ENCODE measurements around the gene OR6F1. TPM values are rescaled to one million over a fixed set of nuclear protein-coding genes. Genes with fewer than 3 reads are reported as not detected.
"Not testable (repeated sequence)": the region's sequence is repeated elsewhere in the genome, so short reads cannot be mapped to it uniquely, and the experiment has no call there.

OR6F1 gene
- total RNA-seq, 2 experiments from 2014 or later, result not detected

DNA sequence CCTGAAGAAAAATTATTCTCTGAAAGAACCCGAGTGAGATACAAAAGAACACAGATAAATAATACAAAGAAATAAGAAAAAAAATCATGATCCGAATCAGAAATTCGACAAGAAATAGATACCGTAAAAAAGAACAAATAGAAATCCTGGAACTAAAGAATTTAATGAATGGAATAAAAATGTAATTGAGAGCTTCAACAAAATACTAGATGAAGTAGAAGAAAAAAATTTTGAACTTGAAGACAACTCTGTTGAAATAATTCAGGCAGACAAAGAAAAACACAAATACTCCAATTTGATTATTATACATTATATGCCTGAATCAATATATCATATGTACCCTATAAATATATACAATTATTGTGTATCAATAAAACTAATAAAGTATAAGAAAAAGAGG is 4.8 kb upstream of the OR6F1 start:
- Histone ChIP-seq H3K36me3 (ENCODE audit: insufficient read depth, low read length) (no peaks in the 10 kb centered on the region), H3K27me3 (ENCODE audit: control insufficient read depth in 1 of 2, insufficient read depth in 2 of 2, low read length in 2 of 2) (no peaks in the 10 kb centered on the region), H3K4me3 (ENCODE audit: low read length) (no peak overlapping the region), H3K27ac (ENCODE audit: low read depth in 1 of 2, low read length in 2 of 2) (no peak overlapping the region), H3K9me3 (ENCODE audit: control insufficient read depth in 1 of 2, insufficient read depth in 1 of 2, low read length in 2 of 2) (peaks cover 4 to 10% of the 10 kb centered on the region in 2 experiments), H3K4me1 (ENCODE audit: insufficient read depth, low read length) (no peaks in the 10 kb centered on the region)
- TF ChIP-seq, protein P1, sequence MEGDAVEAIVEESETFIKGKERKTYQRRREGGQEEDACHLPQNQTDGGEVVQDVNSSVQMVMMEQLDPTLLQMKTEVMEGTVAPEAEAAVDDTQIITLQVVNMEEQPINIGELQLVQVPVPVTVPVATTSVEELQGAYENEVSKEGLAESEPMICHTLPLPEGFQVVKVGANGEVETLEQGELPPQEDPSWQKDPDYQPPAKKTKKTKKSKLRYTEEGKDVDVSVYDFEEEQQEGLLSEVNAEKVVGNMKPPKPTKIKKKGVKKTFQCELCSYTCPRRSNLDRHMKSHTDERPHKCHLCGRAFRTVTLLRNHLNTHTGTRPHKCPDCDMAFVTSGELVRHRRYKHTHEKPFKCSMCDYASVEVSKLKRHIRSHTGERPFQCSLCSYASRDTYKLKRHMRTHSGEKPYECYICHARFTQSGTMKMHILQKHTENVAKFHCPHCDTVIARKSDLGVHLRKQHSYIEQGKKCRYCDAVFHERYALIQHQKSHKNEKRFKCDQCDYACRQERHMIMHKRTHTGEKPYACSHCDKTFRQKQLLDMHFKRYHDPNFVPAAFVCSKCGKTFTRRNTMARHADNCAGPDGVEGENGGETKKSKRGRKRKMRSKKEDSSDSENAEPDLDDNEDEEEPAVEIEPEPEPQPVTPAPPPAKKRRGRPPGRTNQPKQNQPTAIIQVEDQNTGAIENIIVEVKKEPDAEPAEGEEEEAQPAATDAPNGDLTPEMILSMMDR (IDR thresholded peaks at IDR 0.05), result no peak
- intact Hi-C loops (cut with DNase I, micrococcal nuclease), result no loop called here
- Mint-ChIP-seq H3K36me3 (ENCODE audit: low read depth) (no peaks in the 10 kb centered on the region), H3K27me3 (no peaks in the 10 kb centered on the region), H3K4me3 (no peak overlapping the region), H3K4me1 (ENCODE audit: low read depth) (no peaks in the 10 kb centered on the region), H3K9me3 (peaks cover 16% of the 10 kb centered on the region), H3K27ac (no peak overlapping the region)
- ATAC-seq (ENCODE audit: poor library complexity) (no peak), DNase-seq (no peak)
- ChIA-PET POLR2A (no interaction called here), CTCF (no interaction called here)

DNA sequence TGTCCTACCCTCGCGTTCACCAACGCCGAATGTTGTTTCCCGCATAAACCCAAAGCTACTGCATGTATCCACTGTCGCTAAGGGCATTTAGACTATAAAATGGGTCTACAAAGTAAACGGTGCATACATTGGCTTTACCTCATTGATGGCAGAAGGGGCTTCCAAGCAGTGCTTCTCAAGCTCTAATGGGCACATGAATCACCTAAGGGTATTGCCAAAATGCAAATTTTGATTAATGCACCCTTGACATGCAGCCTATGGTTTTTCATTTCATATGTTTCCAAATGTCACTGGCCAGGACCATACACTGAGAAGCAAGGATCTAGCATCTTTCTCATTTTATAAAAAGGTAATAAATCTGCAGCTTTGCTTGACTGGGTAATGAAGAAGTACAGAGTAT is 2.7 kb downstream of the OR6F1 start:
- H3K36me3 Mint-ChIP-seq (ENCODE audit: low read depth), result no peaks in the 10 kb centered on the region
- DNase-seq (no peak), ATAC-seq (ENCODE audit: poor library complexity) (no peak)
- no peak overlapping the region for H3K27ac Mint-ChIP-seq
- peaks cover 5% of the 10 kb centered on the region for H3K9me3 Mint-ChIP-seq
- no peaks in the 10 kb centered on the region for H3K4me1 ChIP-seq (ENCODE audit: insufficient read depth, low read length)
- no peaks in the 10 kb centered on the region for H3K4me1 Mint-ChIP-seq (ENCODE audit: low read depth)
- no peak overlapping the region for H3K27ac ChIP-seq (ENCODE audit: low read depth in 1 of 2, low read length in 2 of 2)
- H3K9me3 ChIP-seq (ENCODE audit: control insufficient read depth in 1 of 2, insufficient read depth in 1 of 2, low read length in 2 of 2), result peaks cover 0 to 6% of the 10 kb centered on the region in 2 experiments
- ChIA-PET POLR2A (no interaction called here), CTCF (no interaction called here)
- intact Hi-C loops (cut with DNase I, micrococcal nuclease), result no loop called here
- H3K36me3 ChIP-seq (ENCODE audit: insufficient read depth, low read length), result no peaks in the 10 kb centered on the region
- no peak overlapping the region for H3K4me3 Mint-ChIP-seq
- TF ChIP-seq, protein P1 (IDR thresholded peaks at IDR 0.05), result no peak
- H3K27me3 Mint-ChIP-seq, result peaks cover 3% of the 10 kb centered on the region
- H3K4me3 ChIP-seq (ENCODE audit: low read length), result no peak overlapping the region
- no peaks in the 10 kb centered on the region for H3K27me3 ChIP-seq (ENCODE audit: control insufficient read depth in 1 of 2, insufficient read depth in 2 of 2, low read length in 2 of 2)

DNA sequence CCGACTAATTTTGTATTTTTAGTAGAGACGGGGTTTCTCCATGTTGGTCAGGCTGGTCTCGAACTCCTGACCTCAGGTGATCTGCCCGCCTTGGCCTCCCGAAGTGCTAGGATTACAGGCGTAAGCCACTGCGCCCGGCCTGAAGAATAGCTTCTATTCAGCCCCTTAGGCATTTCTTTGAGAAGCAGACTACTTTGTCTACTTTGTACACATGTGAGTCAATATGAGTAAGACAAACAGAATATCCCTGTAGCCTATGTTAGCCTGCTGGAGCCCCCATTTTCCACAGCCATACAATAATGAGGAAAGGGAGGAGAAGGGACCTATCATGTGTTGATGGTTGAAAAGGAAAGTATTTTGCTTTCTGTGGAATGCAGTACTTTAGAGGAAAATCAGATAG is 5.8 kb downstream of the OR6F1 start:
- DNase-seq; H3K36me3 ChIP-seq (ENCODE audit: insufficient read depth, low read length); H3K27me3 Mint-ChIP-seq; ATAC-seq (ENCODE audit: poor library complexity); H3K9me3 ChIP-seq (ENCODE audit: control insufficient read depth in 1 of 2, insufficient read depth in 1 of 2, low read length in 2 of 2); H3K4me1 ChIP-seq (ENCODE audit: insufficient read depth, low read length); H3K9me3 Mint-ChIP-seq; H3K4me3 ChIP-seq (ENCODE audit: low read length); H3K27me3 ChIP-seq (ENCODE audit: control insufficient read depth in 1 of 2, insufficient read depth in 2 of 2, low read length in 2 of 2); POLR2A ChIA-PET; CTCF ChIA-PET; intact Hi-C loops (cut with DNase I, micrococcal nuclease); H3K4me3 Mint-ChIP-seq; H3K4me1 Mint-ChIP-seq (ENCODE audit: low read depth); H3K36me3 Mint-ChIP-seq (ENCODE audit: low read depth); H3K27ac Mint-ChIP-seq; H3K27ac ChIP-seq (ENCODE audit: low read depth in 1 of 2, low read length in 2 of 2): not testable (repeated sequence)

DNA sequence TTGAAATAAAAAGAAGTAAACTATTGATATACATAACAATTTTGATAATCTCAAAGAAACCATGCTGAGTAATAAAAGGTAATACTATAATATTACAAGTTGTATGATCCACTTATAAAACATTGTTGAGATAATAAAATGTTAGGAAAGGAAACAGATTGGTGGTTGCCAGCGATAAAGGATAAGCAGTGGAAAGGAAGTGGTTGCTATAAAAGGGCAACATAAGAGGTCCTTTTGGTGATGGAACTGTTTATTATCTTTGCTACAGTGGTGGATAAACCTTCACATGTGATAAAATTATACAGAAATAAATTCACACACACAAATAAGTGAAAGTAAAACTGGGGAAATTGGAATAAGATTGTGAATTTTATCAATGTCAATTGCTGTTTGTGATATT is 15.1 kb downstream of the OR6F1 start:
- ChIA-PET POLR2A (no interaction called here), CTCF (no interaction called here)
- Mint-ChIP-seq H3K27me3 (no peaks in the 10 kb centered on the region), H3K4me1 (ENCODE audit: low read depth) (no peaks in the 10 kb centered on the region), H3K9me3 (peaks cover 2% of the 10 kb centered on the region), H3K4me3 (no peak overlapping the region), H3K27ac (no peak overlapping the region), H3K36me3 (ENCODE audit: low read depth) (no peaks in the 10 kb centered on the region)
- no peak overlapping the region for H3K27ac ChIP-seq (ENCODE audit: low read depth in 1 of 2, low read length in 2 of 2)
- DNase-seq, result no peak
- no peaks in the 10 kb centered on the region for H3K36me3 ChIP-seq (ENCODE audit: insufficient read depth, low read length)
- no peak overlapping the region for H3K4me3 ChIP-seq (ENCODE audit: low read length)
- TF ChIP-seq, protein P1 (IDR thresholded peaks at IDR 0.05), result no peak
- H3K27me3 ChIP-seq (ENCODE audit: control insufficient read depth in 1 of 2, insufficient read depth in 2 of 2, low read length in 2 of 2), result no peaks in the 10 kb centered on the region
- intact Hi-C loops (cut with DNase I, micrococcal nuclease), result no loop called here
- no peaks in the 10 kb centered on the region for H3K4me1 ChIP-seq (ENCODE audit: insufficient read depth, low read length)
- no peak for ATAC-seq (ENCODE audit: poor library complexity)
- H3K9me3 ChIP-seq (ENCODE audit: control insufficient read depth in 1 of 2, insufficient read depth in 1 of 2, low read length in 2 of 2), result no peaks in the 10 kb centered on the region
